Testis (tissue), 3 donors: ENCODE data around the gene RNF207. TPM values are rescaled to one million over a fixed set of nuclear protein-coding genes. Genes with fewer than 3 reads are reported as not detected.

Experiments used
- DNase-seq: peaks from one replicate; pipeline ENCODE4 v3.0.0-alpha.2; 2019
- H3K27ac ChIP-seq, 2 donors: fragments of 200-600 bp; sonication (generic); one replicate each; pipeline ENCODE4 v1.5.1; 2019
- H3K27me3 ChIP-seq: fragments of 200-600 bp; sonication (generic); one replicate; pipeline ENCODE4 v1.5.1; 2019
- H3K36me3 ChIP-seq: fragments of 200-600 bp; sonication (generic); one replicate; pipeline ENCODE4 v1.5.1; 2017; ENCODE audit warnings: low read depth; ENCODE audit errors: missing control alignments
- H3K4me1 ChIP-seq: fragments of 200-600 bp; sonication (generic); one replicate; pipeline ENCODE4 v1.5.1; 2019
- H3K4me3 ChIP-seq, 2 donors: fragments of 200-600 bp; sonication (generic); one replicate each; pipeline ENCODE4 v1.5.1; 2017 to 2019
- H3K9me3 ChIP-seq: fragments of 200-600 bp; sonication (generic); one replicate; pipeline ENCODE4 v1.5.1; 2017
- CTCF ChIP-seq, 3 experiments: fragments of 450-650 bp in 2 of 3; fragments of 200-600 bp in 1 of 3; sonication (generic) in 1 of 3; IDR thresholded peaks; one replicate each; pipeline ENCODE4 v1.5.1; 2016 to 2019; ENCODE audit warnings: antibody characterized with exemption in 3 of 3, mild to moderate bottlenecking in 2 of 3, moderate library complexity in 1 of 3
- POLR2A ChIP-seq: fragments of 450-650 bp; IDR thresholded peaks from one replicate; pipeline ENCODE4 v1.6.1; 2017; ENCODE audit warnings: antibody characterized with exemption, mild to moderate bottlenecking, moderate library complexity
- WGBS, 2 donors: methylation state at CpG; one replicate each; pipeline ENCODE4 v1.1.5; 2018; 5-methylcytosine and 5-hydroxymethylcytosine counted together
- intact Hi-C: fragments of 100-400 bp; cut with DNase I; formaldehyde crosslinking; loops from one replicate; pipeline ENCODE4 v1.15.1; 2023; ENCODE audit warnings: low total_unique reads
- polyA plus RNA-seq: library from polyadenylated mRNA; stranded (reverse); fragments of 350-450 nt; fragmentation: Illumina TruSeq; extraction: RNeasy Lipid Tissue Mini Kit (QIAGEN cat#74804); gene quantifications from one replicate; pipeline ENCODE4 v1.2.3, GENCODE V29; 2014; ENCODE audit warnings: low read depth, low replicate concordance; ENCODE audit not compliant: insufficient read depth
- total RNA-seq, 2 donors: library from RNA; depleted of rRNA; stranded (reverse); fragments of >200 nt; gene quantifications; one replicate each; pipeline ENCODE4 v1.2.3, GENCODE V29; 2016

The RNF207 gene
- total and polyA plus RNA-seq, 3 donors from 2014 or later: 4.8 to 20.1 (median 13.2) TPM

GRCh38 chr1:6162773-6163172 lies 43.1 kb upstream of the RNF207 start:
- intact Hi-C loops: no loop called here
- no peaks in the 10 kb centered on the region for H3K4me1 ChIP-seq
- no peak overlapping the region for H3K4me3 ChIP-seq
- TF ChIP-seq CTCF (IDR thresholded peaks at IDR 0.05): no peak
- TF ChIP-seq POLR2A: no peak
- H3K27ac ChIP-seq: no peak overlapping the region
- H3K27me3 ChIP-seq: no peaks in the 10 kb centered on the region
- no peaks in the 10 kb centered on the region for H3K9me3 ChIP-seq
- no peaks in the 10 kb centered on the region for H3K36me3 ChIP-seq
- no peak for DNase-seq
- 70 to 73% methylated on average over 11 to 13 of the region's 13 CpGs for WGBS, 2 donors

GRCh38 chr1:6163191-6163972 lies 42.5 kb upstream of the RNF207 start:
- Histone ChIP-seq H3K27me3 (no peaks in the 10 kb centered on the region), H3K9me3 (no peaks in the 10 kb centered on the region), H3K36me3 (no peaks in the 10 kb centered on the region), H3K27ac (no peak overlapping the region), H3K4me3 (no peak overlapping the region), H3K4me1 (no peaks in the 10 kb centered on the region)
- DNase-seq: no peak
- whole genome bisulfite sequencing, 2 donors: 84 to 87% methylated on average over 15 of the region's 15 CpGs
- TF ChIP-seq CTCF (IDR thresholded peaks at IDR 0.05) (no peak), POLR2A (no peak)
- intact Hi-C loops: no loop called here

- no peaks in the 10 kb centered on the region for H3K27me3 ChIP-seq
- H3K27ac ChIP-seq: no peak overlapping the region
- TF ChIP-seq CTCF (IDR thresholded peaks at IDR 0.05): no peak
- TF ChIP-seq POLR2A: no peak
- H3K9me3 ChIP-seq: no peaks in the 10 kb centered on the region
- H3K4me1 ChIP-seq: no peaks in the 10 kb centered on the region
- no peak for DNase-seq
- no peaks in the 10 kb centered on the region for H3K36me3 ChIP-seq
- H3K4me3 ChIP-seq: no peak overlapping the region
- intact Hi-C loops: no loop called here
- 77 to 80% methylated on average over 19 of the region's 19 CpGs for WGBS, 2 donors
These were observed 41.8 kb upstream of the RNF207 start for GRCh38 chr1:6163973-6164617.

GRCh38 chr1:6165027-6165426 lies 40.9 kb upstream of the RNF207 start:
- TF ChIP-seq CTCF (IDR thresholded peaks at IDR 0.05) (no peak), POLR2A (no peak)
- Histone ChIP-seq H3K9me3 (no peaks in the 10 kb centered on the region), H3K36me3 (no peaks in the 10 kb centered on the region), H3K27me3 (no peaks in the 10 kb centered on the region), H3K27ac (no peak overlapping the region), H3K4me1 (no peaks in the 10 kb centered on the region), H3K4me3 (no peak overlapping the region)
- DNase-seq: no peak
- intact Hi-C loops: no loop called here
- WGBS, 2 donors: 54 to 72% methylated on average over 7 of the region's 7 CpGs
